Measurements from ENCODE around the gene KAT6B. TPM values are rescaled to one million over a fixed set of nuclear protein-coding genes. Genes with fewer than 3 reads are reported as not detected.

KAT6B gene
- total and polyA plus RNA-seq, 7 donors, result 5.8 to 77.0 (median 49.9) TPM

DNA sequence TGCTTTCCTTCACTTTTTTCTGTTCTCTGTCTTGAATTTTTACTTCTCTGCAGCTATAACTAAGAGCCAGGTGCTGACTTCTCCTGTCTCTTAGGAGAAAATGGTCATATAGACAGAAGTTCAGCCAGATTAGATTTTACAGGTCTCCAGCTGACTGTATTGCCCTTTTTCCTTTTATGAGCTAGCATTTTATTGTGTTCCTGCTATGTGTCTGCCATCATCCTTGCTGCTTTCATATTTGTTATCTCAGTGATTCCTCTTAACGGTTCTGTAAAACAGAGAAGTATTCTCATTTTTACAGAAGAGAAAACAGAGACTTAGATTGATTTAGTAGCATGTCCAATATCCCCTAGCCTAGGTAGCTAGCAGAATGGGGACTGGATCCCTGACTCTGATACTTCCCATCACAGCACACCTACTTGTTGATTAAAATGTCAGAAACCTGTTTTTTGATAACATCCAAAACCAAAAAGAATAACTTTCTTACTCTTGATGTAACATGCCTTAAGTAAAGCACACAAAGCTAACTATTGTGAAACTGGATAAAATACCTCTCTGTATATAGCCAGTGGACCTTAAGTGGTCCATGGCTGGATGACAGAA is 5.2 kb downstream of the KAT6B start:
- no peak overlapping the region for H3K4me3 ChIP-seq
- H3K27ac ChIP-seq, result peak overlapping the region in 3 of 4 donors; percentile 12 to 45 (median 15)
- intact Hi-C loops (cut with DNase I), result no loop called here
- no peaks in the 10 kb centered on the region for H3K9me3 ChIP-seq
- no peak for DNase-seq
- H3K36me3 ChIP-seq, result no peaks in the 10 kb centered on the region
- no peaks in the 10 kb centered on the region for H3K27me3 ChIP-seq
- TF ChIP-seq, protein P1, sequence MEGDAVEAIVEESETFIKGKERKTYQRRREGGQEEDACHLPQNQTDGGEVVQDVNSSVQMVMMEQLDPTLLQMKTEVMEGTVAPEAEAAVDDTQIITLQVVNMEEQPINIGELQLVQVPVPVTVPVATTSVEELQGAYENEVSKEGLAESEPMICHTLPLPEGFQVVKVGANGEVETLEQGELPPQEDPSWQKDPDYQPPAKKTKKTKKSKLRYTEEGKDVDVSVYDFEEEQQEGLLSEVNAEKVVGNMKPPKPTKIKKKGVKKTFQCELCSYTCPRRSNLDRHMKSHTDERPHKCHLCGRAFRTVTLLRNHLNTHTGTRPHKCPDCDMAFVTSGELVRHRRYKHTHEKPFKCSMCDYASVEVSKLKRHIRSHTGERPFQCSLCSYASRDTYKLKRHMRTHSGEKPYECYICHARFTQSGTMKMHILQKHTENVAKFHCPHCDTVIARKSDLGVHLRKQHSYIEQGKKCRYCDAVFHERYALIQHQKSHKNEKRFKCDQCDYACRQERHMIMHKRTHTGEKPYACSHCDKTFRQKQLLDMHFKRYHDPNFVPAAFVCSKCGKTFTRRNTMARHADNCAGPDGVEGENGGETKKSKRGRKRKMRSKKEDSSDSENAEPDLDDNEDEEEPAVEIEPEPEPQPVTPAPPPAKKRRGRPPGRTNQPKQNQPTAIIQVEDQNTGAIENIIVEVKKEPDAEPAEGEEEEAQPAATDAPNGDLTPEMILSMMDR (IDR thresholded peaks at IDR 0.05), result no peak
- TF ChIP-seq POLR2A (IDR thresholded peaks at IDR 0.05) (no peak), EP300 (IDR thresholded peaks at IDR 0.05) (no peak), POLR2AphosphoS5 (IDR thresholded peaks at IDR 0.05) (no peak)
- 14 to 33% methylated on average over 1 of the region's 1 CpG for WGBS, 2 donors
- peaks cover 0 to 47% (median 42%) of the 10 kb centered on the region in 4 donors for H3K4me1 ChIP-seq

DNA sequence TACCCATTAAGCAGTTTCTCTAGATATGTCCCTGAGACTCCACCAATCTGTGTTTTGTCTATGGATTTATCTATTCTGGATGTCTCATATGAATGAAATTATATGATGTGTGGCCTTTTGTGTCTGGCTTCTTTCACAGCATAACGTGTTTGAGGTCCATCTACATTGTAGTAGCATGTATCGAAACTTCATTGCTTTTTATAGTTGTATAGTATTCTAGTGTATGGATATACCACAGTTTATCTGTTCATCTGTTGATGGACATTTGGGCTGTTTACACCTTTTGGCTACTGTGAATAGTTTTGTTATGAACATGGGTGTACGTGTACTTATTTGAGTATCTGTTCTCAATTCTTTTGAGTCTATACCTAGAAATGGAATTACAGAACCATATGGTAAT is 9.6 kb downstream of the KAT6B start:
- H3K9me3 ChIP-seq, result no peaks in the 10 kb centered on the region
- WGBS, 2 donors, result 95 to 96% methylated on average over 3 of the region's 3 CpGs
- H3K27ac ChIP-seq, result no peak overlapping the region
- TF ChIP-seq POLR2AphosphoS5 (IDR thresholded peaks at IDR 0.05) (no peak), EP300 (IDR thresholded peaks at IDR 0.05) (no peak), POLR2A (IDR thresholded peaks at IDR 0.05) (no peak)
- TF ChIP-seq, protein P1 (IDR thresholded peaks at IDR 0.05), result no peak
- intact Hi-C loops (cut with DNase I), result no loop called here
- H3K27me3 ChIP-seq, result no peaks in the 10 kb centered on the region
- no peak overlapping the region for H3K4me3 ChIP-seq
- H3K36me3 ChIP-seq, result no peaks in the 10 kb centered on the region
- no peak for DNase-seq
- H3K4me1 ChIP-seq, result peaks cover 0 to 70% (median 51%) of the 10 kb centered on the region in 4 donors

DNA sequence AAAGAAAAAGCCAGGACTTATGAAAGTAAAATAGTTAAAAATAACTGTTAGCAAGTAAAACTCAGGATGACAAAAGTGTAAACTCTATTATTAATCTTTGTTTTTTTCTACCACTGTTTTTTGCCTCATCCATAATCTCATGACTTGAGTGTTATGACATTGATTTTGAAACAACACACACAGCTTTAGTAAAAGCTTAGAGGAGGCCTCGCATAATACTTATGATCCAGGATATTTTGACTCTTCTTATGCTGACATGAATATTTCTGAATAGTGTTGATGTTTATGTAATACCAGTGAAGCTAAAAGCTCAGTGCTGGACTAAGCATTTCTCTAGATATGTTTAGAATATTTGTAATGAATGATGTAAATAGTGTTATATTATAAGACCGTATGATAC is 10.5 kb downstream of the KAT6B start:
- Histone ChIP-seq H3K4me1 (peaks cover 0 to 70% (median 53%) of the 10 kb centered on the region in 4 donors), H3K27ac (peak overlapping the region; percentile 11 to 29 (median 22)), H3K36me3 (no peaks in the 10 kb centered on the region), H3K9me3 (no peaks in the 10 kb centered on the region), H3K27me3 (no peaks in the 10 kb centered on the region), H3K4me3 (no peak overlapping the region)
- WGBS, 2 donors, result 76 to 89% methylated on average over 2 of the region's 2 CpGs
- TF ChIP-seq POLR2AphosphoS5 (IDR thresholded peaks at IDR 0.05), result peak in 2 of 4 donors; percentile 6 to 24
- no peak for TF ChIP-seq POLR2A (IDR thresholded peaks at IDR 0.05)
- DNase-seq, result no peak
- intact Hi-C loops (cut with DNase I), result no loop called here

DNA sequence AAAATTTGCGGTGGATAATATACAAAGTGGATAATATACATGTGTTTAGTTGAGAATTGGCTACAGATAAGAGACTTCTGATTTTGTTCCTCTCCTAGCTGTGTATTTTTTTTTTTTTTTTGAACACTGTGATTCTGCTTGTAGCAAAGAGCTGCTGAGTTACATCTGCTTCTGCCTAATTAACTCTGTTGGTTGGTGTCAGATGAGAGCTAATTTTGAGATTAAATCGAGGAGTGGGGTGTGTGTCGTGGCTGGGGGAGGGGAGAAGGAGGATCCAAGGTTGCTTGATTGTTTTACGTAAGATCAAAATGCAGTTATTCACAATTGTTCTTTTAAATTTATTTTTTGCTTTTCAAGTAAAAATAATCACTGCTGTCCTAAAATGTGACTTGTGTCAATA is 11.3 kb downstream of the KAT6B start:
- Histone ChIP-seq H3K27ac (peak overlapping the region in 3 of 4 donors; percentile 13 to 29 (median 20)), H3K27me3 (no peaks in the 10 kb centered on the region), H3K9me3 (no peaks in the 10 kb centered on the region), H3K4me1 (peaks cover 0 to 75% (median 56%) of the 10 kb centered on the region in 4 donors), H3K36me3 (peaks cover 0 to under 1% (median 0%) of the 10 kb centered on the region in 4 donors), H3K4me3 (no peak overlapping the region)
- TF ChIP-seq POLR2AphosphoS5 (IDR thresholded peaks at IDR 0.05) (no peak), EP300 (IDR thresholded peaks at IDR 0.05) (no peak), POLR2A (IDR thresholded peaks at IDR 0.05) (no peak)
- TF ChIP-seq, protein P1 (IDR thresholded peaks at IDR 0.05), result no peak
- 87 to 92% methylated on average over 4 of the region's 4 CpGs for WGBS, 2 donors
- intact Hi-C loops (cut with DNase I), result no loop called here
- DNase-seq, result no peak

DNA sequence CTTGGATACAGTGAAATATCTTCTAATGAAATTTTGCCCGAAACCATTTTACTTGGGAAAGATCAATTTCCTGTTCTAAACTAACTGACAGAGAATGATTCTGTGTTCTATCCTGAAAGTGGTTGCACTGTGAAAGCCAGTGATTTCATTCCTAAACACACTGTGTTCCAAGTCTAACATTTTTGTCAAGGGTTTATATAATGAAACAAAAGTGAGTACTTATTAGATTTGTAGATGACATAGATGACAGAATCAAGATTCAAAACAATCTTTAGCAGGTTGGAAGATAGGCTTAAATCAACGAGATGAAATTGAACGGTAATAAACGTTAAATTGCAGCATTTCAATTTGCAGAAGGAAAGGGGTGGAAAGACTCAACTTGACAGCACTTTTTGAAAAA is 13.3 kb downstream of the KAT6B start:
- Histone ChIP-seq H3K27ac (peak overlapping the region; percentile 25 to 63 (median 44)), H3K4me1 (peaks cover 0 to 70% (median 50%) of the 10 kb centered on the region in 4 donors), H3K9me3 (no peaks in the 10 kb centered on the region), H3K4me3 (no peak overlapping the region), H3K36me3 (peaks cover 0 to 17% (median 0%) of the 10 kb centered on the region in 4 donors), H3K27me3 (no peaks in the 10 kb centered on the region)
- intact Hi-C loops (cut with DNase I), result no loop called here
- WGBS, 2 donors, result 76 to 79% methylated on average over 4 of the region's 4 CpGs
- no peak for DNase-seq
- TF ChIP-seq EP300 (IDR thresholded peaks at IDR 0.05), result no peak
- TF ChIP-seq, protein P1 (IDR thresholded peaks at IDR 0.05), result no peak
- no peak for TF ChIP-seq POLR2A (IDR thresholded peaks at IDR 0.05)
- TF ChIP-seq POLR2AphosphoS5 (IDR thresholded peaks at IDR 0.05), result no peak

All from sigmoid colon (tissue), 7 donors.